M059J (cell line): Measurements from ENCODE around the gene HNRNPC. TPM values are rescaled to one million over a fixed set of nuclear protein-coding genes. Genes with fewer than 3 reads are reported as not detected.

Experiments
- DNase-seq: peaks from one replicate; pipeline ENCODE4 v3.0.0-alpha.2; 2012; ENCODE audit warnings: low read depth
- total RNA-seq: library from RNA; depleted of rRNA; stranded (reverse); fragments of >200 nt; shearing (Covaris generic); gene quantifications from 2 replicates; pipeline ENCODE4 v1.2.3, GENCODE V29; 2014

HNRNPC gene
- total RNA-seq, 1 experiment from 2014 or later = 821 TPM

GRCh38 chr14:21210023-21210422 is 59.2 kb downstream of the HNRNPC start:
- DNase-seq = no peak

DNA sequence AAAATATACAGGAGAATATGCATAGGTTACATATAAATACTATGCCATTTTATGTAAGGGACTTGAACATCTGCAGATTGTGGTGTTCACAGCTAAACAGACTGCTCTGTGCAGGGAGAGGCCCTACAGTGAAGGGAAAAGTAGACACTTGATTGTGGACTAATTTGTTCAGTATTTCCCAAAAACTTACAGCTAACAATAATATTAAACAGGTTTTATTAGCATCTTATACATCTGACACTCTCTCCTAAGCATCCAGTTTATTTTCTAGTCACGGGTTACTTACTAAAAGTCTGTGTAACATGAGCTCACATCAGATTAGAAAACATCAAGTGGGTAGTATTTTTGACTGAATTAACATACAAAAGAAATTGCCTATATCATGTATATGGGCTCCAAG is 60.1 kb downstream of the HNRNPC start:
- DNase-seq = no peak

GRCh38 chr14:21208554-21208953 is 60.7 kb downstream of the HNRNPC start:
- DNase-seq = no peak

DNA sequence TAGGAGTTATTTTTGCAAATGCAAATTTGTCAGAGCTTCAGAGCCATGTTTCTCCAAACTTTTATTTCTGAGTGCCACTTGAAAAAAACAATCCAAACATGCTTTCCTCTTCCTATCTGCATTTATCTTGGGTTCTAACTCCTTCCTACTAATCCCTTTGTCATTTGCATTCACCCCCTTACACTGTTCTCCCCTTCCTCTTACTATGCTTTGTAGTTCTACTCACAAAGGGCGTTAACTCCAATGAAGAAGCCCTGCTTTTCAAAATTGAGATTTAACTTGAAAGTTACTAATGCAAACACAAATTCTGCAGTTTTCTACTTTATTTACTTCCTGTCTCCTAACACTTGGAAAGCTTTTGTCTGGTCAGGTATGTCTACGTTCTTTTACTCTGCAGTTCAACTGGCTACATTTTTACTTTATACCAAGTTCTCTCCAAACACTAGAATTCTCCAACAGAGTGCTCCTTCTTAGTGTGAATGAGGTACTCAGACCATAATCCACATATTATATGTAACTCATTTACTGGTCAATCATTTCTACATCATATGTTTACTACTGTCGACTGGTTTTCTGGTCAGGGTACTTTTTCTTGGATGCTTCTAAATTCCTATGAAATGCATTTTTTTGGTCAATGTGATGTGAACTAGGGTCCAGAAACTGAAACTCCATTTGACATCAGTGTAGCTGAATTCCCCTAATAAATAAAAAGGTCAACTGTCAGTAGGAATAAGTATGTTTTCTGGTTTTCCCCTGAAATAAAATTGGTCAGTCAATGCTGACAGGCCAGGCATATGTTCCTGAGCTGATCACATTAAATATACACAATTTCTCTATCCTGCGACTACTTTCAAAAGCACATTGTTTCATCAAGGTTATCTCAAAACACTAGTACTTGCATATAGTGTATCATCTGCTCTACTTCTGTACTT is 62.2 kb downstream of the HNRNPC start:
- DNase-seq = no peak

GRCh38 chr14:21205678-21206581 is 63.3 kb downstream of the HNRNPC start:
- DNase-seq = no peak

GRCh38 chr14:21205026-21205677 is 64.1 kb downstream of the HNRNPC start:
- DNase-seq = no peak

GRCh38 chr14:21204167-21205025 is 64.8 kb downstream of the HNRNPC start:
- no peak for DNase-seq

- DNase-seq = no peak
These were observed 65.6 kb downstream of the HNRNPC start for GRCh38 chr14:21203470-21204166.

DNA sequence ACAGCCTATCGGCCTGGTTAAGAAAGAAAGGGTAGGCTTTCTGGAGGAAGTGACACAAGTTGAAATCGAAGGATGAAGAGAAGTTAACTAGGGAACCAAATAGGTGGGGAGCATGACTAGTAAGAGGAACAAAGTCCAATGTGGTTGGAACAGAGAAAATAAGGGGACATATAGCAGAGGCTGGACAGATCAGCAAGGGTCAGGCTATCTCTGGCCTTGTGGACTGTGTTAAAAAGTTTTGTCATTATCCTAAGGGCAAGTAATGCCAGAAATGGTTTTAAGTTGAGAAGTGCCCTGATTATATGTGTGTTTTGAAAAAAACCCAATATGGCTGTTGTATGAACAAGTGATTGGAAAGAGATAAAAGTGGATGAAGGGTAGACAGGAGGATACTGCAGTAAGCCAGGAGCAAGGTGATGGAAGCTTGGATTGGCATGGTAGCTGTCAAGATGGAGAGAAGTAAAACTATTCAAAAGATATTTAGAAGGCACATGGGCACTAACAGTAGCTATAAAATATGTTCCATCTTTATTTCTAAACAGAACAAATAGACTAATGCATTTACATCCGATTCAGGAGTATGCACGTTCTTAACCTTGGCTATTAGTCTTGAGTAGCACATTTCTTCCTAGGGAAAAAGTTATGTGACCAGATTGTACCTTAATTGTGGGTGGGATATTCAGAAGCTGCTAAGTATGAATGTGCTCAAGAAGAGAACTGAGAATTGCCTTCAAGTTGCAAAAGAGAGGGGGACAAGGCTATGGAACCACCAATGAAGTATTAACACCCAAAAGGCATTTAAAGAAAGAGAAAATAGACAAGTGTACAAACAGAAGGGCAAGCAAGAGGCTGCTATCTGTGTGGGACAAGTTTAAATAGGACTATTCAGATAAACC is 66.5 kb downstream of the HNRNPC start:
- DNase-seq = no peak

- DNase-seq = no peak
These were observed 67.3 kb downstream of the HNRNPC start for GRCh38 chr14:21201732-21202462.

GRCh38 chr14:21200752-21201461 is 68.3 kb downstream of the HNRNPC start:
- DNase-seq = no peak

- DNase-seq = no peak
These were observed 69.4 kb downstream of the HNRNPC start for GRCh38 chr14:21199611-21200560.

DNA sequence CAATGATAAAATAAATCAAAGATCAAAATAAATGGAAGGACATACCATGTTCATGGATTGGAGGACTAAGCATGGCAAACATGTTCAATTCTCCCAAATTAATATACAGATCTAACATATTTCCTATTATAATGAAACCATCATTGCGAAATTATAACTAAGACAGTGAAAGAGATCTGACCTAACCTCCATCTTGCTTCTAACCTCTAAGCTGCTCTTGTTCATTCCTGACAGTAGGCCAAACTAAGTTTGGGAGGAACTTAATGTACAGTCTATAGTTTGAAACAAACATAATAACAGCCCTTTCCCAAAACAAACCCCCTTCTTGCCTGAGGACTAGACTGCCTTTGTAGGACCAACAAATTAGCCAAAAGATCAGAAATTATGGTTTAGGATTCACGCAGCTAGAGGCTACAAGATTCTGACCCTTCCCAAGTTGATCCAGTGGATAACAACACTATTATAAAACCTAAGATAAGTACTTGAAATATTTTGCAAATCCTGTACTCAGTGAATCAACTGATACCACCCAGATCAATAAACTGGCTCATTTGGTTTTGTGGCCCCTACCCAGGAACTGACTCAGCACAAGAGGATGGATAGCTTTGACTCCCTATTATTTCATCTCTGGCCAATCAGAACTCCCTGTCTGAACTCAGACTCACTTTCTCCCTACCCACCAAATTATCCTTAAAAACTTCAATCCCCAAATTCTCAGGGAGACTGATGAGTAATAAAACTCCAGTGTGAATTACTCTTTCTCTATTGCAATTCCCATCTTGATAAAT is 71.6 kb downstream of the HNRNPC start:
- DNase-seq = no peak

DNA sequence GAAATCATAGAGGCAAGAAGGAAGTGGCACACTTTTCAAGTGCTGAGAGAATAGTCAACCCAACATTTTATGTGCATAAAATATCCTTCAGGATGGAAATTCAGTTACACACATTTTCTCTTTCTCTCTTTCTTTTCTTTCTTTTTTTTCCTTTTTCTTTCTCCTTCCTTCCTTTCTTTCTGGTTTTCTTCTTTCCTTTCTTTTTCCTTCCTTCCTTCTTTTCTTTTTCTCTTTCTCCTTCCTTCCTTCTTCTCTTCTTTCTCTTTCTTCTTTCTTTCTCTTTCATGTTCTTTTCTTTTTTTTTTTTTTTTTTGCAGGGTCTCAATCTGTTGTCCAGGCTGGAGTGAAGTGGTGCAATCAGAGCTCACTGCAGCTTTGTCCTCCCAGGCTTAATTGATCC is 74.6 kb downstream of the HNRNPC start:
- DNase-seq = no peak

DNA sequence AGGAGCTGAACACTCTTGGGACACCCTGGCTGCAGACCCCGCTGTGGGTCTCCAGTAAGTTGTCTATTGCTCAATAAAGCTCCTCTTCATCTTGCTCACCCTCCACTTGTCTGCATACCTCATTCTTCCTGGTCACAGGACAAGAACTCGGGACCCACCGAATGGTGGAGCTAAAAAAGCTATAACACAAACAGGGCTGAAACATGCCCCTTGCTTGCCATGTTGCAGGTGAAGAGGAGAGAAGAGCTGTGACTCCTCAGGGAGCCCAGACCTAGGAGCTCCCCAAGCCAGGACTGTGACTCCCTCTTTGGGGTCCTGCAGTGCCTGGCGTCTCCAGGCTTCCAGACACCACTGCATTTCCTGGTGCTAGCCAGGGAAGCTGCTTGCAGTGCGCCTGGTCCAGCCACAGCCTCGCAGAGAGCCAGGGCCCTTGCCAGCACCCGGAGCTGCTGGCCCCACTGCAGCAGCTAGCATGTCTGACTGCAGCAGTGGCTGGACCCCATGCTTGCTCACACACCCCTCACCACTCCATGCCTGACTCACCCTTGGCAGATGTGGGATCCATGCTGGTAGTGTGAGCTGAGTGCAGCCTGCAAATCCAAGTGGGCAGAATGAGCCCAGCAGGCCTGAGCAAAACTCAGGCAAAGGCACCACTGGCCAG is 76.2 kb downstream of the HNRNPC start:
- no peak for DNase-seq

DNA sequence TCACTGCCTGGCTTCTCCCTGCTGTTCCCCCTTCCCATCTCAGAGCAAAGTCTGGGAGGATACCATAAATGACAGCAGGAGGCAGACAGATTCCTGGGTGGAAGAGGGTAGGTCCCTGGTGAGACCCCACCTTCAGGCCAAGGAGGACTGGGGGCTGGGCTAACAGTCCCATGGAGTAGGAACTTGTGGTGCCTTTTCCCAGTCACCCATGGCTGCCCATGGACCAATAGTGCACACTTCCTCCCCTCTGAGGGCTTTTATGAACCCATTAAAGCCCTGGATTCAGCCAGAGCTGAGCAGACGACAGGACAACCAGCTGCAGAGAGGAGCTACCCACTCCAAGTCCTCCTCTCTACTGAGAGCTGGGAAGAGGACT is 76.8 kb downstream of the HNRNPC start:
- no peak for DNase-seq
